Panc1 (cell line): ENCODE results near the gene SLC25A41. TPM values are rescaled to one million over a fixed set of nuclear protein-coding genes. Genes with fewer than 3 reads are reported as not detected.

Experiments
- ATAC-seq: fragments of 200-7000 bp; cut with Tn5 transposase; 2 replicates; pipeline ENCODE4 v1.9.1; 2020; ENCODE audit warnings: mild to moderate bottlenecking, moderate library complexity
- BruUV-seq: library from RNA; stranded (reverse); fragments of 400-500 nt; replicated peaks from 2 replicates; lab custom pipeline; 2021; lab: Mats Ljungman, UMichigan
- CTCF ChIA-PET: fragments of 300-600 bp; sonication (Branson Sonifier 250); formaldehyde crosslinking; loops from one replicate; lab custom pipeline; 2022; ENCODE audit warnings: antibody characterized with exemption; lab: Charles Lee
- POLR2A ChIA-PET: fragments of 300-600 bp; sonication (Branson Sonifier 250); formaldehyde crosslinking; loops from one replicate; lab custom pipeline; 2022; ENCODE audit warnings: antibody characterized with exemption; lab: Charles Lee
- DNase-seq: peaks from one replicate; pipeline ENCODE4 v3.0.0-alpha.2; 2010; ENCODE audit warnings: low read depth, low spot score
- H3K27ac ChIP-seq: 2 replicates; pipeline ENCODE4 v1.5.1; 2011; ENCODE audit warnings: mild to moderate bottlenecking, low read length, inconsistent platforms
- H3K27me3 ChIP-seq: fragments of 200-500 bp; sonication (Bioruptor generic); 2 replicates; pipeline ENCODE4 v1.6.0; 2014; ENCODE audit warnings: low read length, inconsistent platforms; ENCODE audit not compliant: control insufficient read depth, insufficient read depth
- H3K36me3 ChIP-seq: fragments of 200-500 bp; sonication (Bioruptor generic); 2 replicates; pipeline ENCODE4 v1.5.1; 2014; ENCODE audit warnings: inconsistent platforms, mild to moderate bottlenecking, low read length, moderate library complexity; ENCODE audit not compliant: control insufficient read depth, insufficient read depth
- H3K4me1 ChIP-seq: 2 replicates; pipeline ENCODE4 v1.5.1; 2011; ENCODE audit warnings: inconsistent platforms, mild to moderate bottlenecking, low read length, moderate library complexity; ENCODE audit not compliant: control insufficient read depth, insufficient read depth
- H3K4me3 ChIP-seq, 2 experiments: 2 replicates each; pipeline ENCODE4 v1.5.1; 2011 to 2012; ENCODE audit warnings: low read depth in 2 of 2, low read length in 2 of 2, mild to moderate bottlenecking in 2 of 2, inconsistent platforms in 1 of 2, moderate library complexity in 1 of 2
- H3K9me3 ChIP-seq: fragments of 200-500 bp; sonication (Bioruptor generic); 2 replicates; pipeline ENCODE4 v1.5.1; 2014; ENCODE audit warnings: low read depth, mild to moderate bottlenecking, inconsistent platforms, low read length, moderate library complexity; ENCODE audit not compliant: control insufficient read depth, insufficient read depth
- POLR2AphosphoS5 ChIP-seq: IDR thresholded peaks from 2 replicates; pipeline ENCODE4 v1.6.1; 2012; ENCODE audit warnings: mild to moderate bottlenecking, low read depth, low read length, moderate library complexity
- SIN3A ChIP-seq: IDR thresholded peaks from 2 replicates; pipeline ENCODE4 v1.6.1; 2012; ENCODE audit warnings: low read depth, mild to moderate bottlenecking, low read length, moderate library complexity, borderline replicate concordance; ENCODE audit not compliant: insufficient read depth
- TCF7L2 ChIP-seq: IDR thresholded peaks from 2 replicates; pipeline ENCODE4 v1.6.1; 2011; ENCODE audit warnings: mild to moderate bottlenecking, low read depth, low read length, inconsistent platforms
- in situ Hi-C: cut with HindIII; loops from 2 replicates; pipeline ENCODE4 v1.10.0; 2016; ENCODE audit warnings: low sequenced_read_pairs, low pct_unique_long_range_greater_than_20kb
- intact Hi-C: fragments of 100-400 bp; cut with micrococcal nuclease; formaldehyde crosslinking; loops from one replicate; pipeline ENCODE4 v1.10.0; 2022; ENCODE audit not compliant: unreplicated experiment
- total RNA-seq: library from RNA; stranded (reverse); gene quantifications from one replicate; pipeline ENCODE4 v1.2.1, GENCODE V29; 2021; ENCODE audit not compliant: unreplicated experiment
- TF ChIP-seq, protein P1 (sequence below), 2 experiments: IDR thresholded peaks; 2 replicates each; pipeline ENCODE4 v1.6.1; 2011 to 2012; ENCODE audit warnings: low read depth in 2 of 2, control low read depth in 1 of 2, low read length in 1 of 2, mild to moderate bottlenecking in 1 of 2, moderate library complexity in 1 of 2; ENCODE audit not compliant: insufficient read depth in 1 of 2
- TF ChIP-seq, protein P2 (sequence below): fragments of 450-650 bp; IDR thresholded peaks from 2 replicates; pipeline ENCODE4 v1.5.1; 2017; ENCODE audit warnings: mild to moderate bottlenecking

The SLC25A41 gene
- total RNA-seq, 1 experiment from 2014 or later = 0.21 TPM

- H3K27ac ChIP-seq = no peak overlapping the region
- BruUV-seq = no TSS peak
- POLR2A ChIA-PET = no interaction called here
- peaks cover 3% of the 10 kb centered on the region for H3K4me1 ChIP-seq
- DNase-seq = no peak
- H3K4me3 ChIP-seq = no peak overlapping the region
- H3K27me3 ChIP-seq = no peaks in the 10 kb centered on the region
- no peak for ATAC-seq
- CTCF ChIA-PET = no interaction called here
- intact Hi-C loops (no loop called here), in situ Hi-C loops (no loop called here)
- no peaks in the 10 kb centered on the region for H3K9me3 ChIP-seq
- H3K36me3 ChIP-seq = peaks cover 4% of the 10 kb centered on the region; the same call in 1 of the 2 replicates
- TF ChIP-seq, protein P1, sequence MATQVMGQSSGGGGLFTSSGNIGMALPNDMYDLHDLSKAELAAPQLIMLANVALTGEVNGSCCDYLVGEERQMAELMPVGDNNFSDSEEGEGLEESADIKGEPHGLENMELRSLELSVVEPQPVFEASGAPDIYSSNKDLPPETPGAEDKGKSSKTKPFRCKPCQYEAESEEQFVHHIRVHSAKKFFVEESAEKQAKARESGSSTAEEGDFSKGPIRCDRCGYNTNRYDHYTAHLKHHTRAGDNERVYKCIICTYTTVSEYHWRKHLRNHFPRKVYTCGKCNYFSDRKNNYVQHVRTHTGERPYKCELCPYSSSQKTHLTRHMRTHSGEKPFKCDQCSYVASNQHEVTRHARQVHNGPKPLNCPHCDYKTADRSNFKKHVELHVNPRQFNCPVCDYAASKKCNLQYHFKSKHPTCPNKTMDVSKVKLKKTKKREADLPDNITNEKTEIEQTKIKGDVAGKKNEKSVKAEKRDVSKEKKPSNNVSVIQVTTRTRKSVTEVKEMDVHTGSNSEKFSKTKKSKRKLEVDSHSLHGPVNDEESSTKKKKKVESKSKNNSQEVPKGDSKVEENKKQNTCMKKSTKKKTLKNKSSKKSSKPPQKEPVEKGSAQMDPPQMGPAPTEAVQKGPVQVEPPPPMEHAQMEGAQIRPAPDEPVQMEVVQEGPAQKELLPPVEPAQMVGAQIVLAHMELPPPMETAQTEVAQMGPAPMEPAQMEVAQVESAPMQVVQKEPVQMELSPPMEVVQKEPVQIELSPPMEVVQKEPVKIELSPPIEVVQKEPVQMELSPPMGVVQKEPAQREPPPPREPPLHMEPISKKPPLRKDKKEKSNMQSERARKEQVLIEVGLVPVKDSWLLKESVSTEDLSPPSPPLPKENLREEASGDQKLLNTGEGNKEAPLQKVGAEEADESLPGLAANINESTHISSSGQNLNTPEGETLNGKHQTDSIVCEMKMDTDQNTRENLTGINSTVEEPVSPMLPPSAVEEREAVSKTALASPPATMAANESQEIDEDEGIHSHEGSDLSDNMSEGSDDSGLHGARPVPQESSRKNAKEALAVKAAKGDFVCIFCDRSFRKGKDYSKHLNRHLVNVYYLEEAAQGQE (IDR thresholded peaks at IDR 0.05; ENCODE audit: insufficient read depth in 1 of 2, low read depth in 2 of 2, low read length in 1 of 2) = no peak
- TF ChIP-seq SIN3A = no peak
- TF ChIP-seq POLR2AphosphoS5 = no peak
- TF ChIP-seq TCF7L2 = no peak
- TF ChIP-seq, protein P2, sequence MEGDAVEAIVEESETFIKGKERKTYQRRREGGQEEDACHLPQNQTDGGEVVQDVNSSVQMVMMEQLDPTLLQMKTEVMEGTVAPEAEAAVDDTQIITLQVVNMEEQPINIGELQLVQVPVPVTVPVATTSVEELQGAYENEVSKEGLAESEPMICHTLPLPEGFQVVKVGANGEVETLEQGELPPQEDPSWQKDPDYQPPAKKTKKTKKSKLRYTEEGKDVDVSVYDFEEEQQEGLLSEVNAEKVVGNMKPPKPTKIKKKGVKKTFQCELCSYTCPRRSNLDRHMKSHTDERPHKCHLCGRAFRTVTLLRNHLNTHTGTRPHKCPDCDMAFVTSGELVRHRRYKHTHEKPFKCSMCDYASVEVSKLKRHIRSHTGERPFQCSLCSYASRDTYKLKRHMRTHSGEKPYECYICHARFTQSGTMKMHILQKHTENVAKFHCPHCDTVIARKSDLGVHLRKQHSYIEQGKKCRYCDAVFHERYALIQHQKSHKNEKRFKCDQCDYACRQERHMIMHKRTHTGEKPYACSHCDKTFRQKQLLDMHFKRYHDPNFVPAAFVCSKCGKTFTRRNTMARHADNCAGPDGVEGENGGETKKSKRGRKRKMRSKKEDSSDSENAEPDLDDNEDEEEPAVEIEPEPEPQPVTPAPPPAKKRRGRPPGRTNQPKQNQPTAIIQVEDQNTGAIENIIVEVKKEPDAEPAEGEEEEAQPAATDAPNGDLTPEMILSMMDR = no peak
Observed at GRCh38 chr19:6466526-6467248, 33.1 kb upstream of the SLC25A41 start.

- POLR2A ChIA-PET = interaction anchor here (0.5 to 0.6 kb wide), 2 partner anchors 74 to 419 kb away, joined by 4 to 5 read pairs; no protein-coding TSS in a partner anchor
Observed at GRCh38 chr19:6465663-6466062, 32.1 kb upstream of the SLC25A41 start.

More at GRCh38 chr19:6465663-6466062, 32.1 kb upstream of the SLC25A41 start:
- in situ Hi-C loops = no loop called here
- Histone ChIP-seq H3K27me3 (no peaks in the 10 kb centered on the region), H3K9me3 (no peaks in the 10 kb centered on the region), H3K27ac (no peak overlapping the region), H3K4me1 (peaks cover 3% of the 10 kb centered on the region), H3K4me3 (no peak overlapping the region), H3K36me3 (peaks cover 4% of the 10 kb centered on the region; the same call in 1 of the 2 replicates)
- ATAC-seq (no peak), DNase-seq (no peak)
- intact Hi-C loops = no loop called here
- CTCF ChIA-PET = no interaction called here
- TF ChIP-seq, protein P2 = no peak
- TF ChIP-seq POLR2AphosphoS5 (no peak), SIN3A (no peak), TCF7L2 (no peak)
- TF ChIP-seq, protein P1 (IDR thresholded peaks at IDR 0.05; ENCODE audit: insufficient read depth in 1 of 2, low read depth in 2 of 2, low read length in 1 of 2) = no peak
- BruUV-seq = no TSS peak
